GM12878 (cell line): ENCODE results near the gene ADAMTS13.

Experiments
- ETV6 ChIP-seq, 2 experiments: fragments of 450-650 bp in 1 of 2; IDR thresholded peaks in 1 of 2; conservative IDR thresholded peaks in 1 of 2; 2 replicates each; pipeline ENCODE4 v1.6.1; 2014; ENCODE audit warnings: antibody characterized with exemption in 1 of 2, borderline replicate concordance in 1 of 2, low read depth in 1 of 2, mild to moderate bottlenecking in 1 of 2, moderate library complexity in 1 of 2
- HDAC6 ChIP-seq: fragments of 200-600 bp; sonication (generic); IDR thresholded peaks from one replicate; pipeline ENCODE4 v1.8.0; 2017; ENCODE audit warnings: antibody characterized with exemption; ENCODE audit not compliant: unreplicated experiment
- HDGF ChIP-seq: fragments of 450-650 bp; IDR thresholded peaks from 2 replicates; pipeline ENCODE4 v1.6.1; 2016; ENCODE audit warnings: antibody characterized with exemption
- MYC ChIP-seq: IDR thresholded peaks from 2 replicates; pipeline ENCODE4 v1.6.1; 2011; ENCODE audit warnings: mild to moderate bottlenecking, low read length, moderate library complexity, inconsistent platforms; ENCODE audit not compliant: insufficient read depth, insufficient replicate concordance, insufficient read length, severe bottlenecking
- NR2F1 ChIP-seq: fragments of 450-650 bp; conservative IDR thresholded peaks from 2 replicates; pipeline ENCODE4 v1.6.1; 2017; ENCODE audit warnings: mild to moderate bottlenecking
- POLR2AphosphoS5 ChIP-seq: IDR thresholded peaks from 2 replicates; pipeline ENCODE4 v1.6.1; 2011; ENCODE audit warnings: mild to moderate bottlenecking, low read length, inconsistent platforms
- SIX5 ChIP-seq: IDR thresholded peaks from 2 replicates; pipeline ENCODE4 v1.6.1; 2011; ENCODE audit warnings: mild to moderate bottlenecking, low read depth, low read length, moderate library complexity; ENCODE audit not compliant: severe bottlenecking
- TF ChIP-seq, protein P1 (sequence below): IDR thresholded peaks from 2 replicates; pipeline ENCODE4 v1.6.1; 2012; ENCODE audit warnings: mild to moderate bottlenecking, low read depth, low read length
- TF ChIP-seq, protein P2 (sequence below), 3 experiments: IDR thresholded peaks in 2 of 3; conservative IDR thresholded peaks in 1 of 3; 2 replicates each; pipeline ENCODE4 v1.5.1; 2011; ENCODE audit warnings: low read depth in 3 of 3, low read length in 3 of 3, mild to moderate bottlenecking in 3 of 3, control low read depth in 2 of 3, moderate library complexity in 2 of 3, inconsistent platforms in 1 of 3, mixed read lengths in 1 of 3; ENCODE audit not compliant: control insufficient read depth in 2 of 3, insufficient read depth in 1 of 3; ENCODE audit errors: extremely low read depth in 1 of 3

DNA sequence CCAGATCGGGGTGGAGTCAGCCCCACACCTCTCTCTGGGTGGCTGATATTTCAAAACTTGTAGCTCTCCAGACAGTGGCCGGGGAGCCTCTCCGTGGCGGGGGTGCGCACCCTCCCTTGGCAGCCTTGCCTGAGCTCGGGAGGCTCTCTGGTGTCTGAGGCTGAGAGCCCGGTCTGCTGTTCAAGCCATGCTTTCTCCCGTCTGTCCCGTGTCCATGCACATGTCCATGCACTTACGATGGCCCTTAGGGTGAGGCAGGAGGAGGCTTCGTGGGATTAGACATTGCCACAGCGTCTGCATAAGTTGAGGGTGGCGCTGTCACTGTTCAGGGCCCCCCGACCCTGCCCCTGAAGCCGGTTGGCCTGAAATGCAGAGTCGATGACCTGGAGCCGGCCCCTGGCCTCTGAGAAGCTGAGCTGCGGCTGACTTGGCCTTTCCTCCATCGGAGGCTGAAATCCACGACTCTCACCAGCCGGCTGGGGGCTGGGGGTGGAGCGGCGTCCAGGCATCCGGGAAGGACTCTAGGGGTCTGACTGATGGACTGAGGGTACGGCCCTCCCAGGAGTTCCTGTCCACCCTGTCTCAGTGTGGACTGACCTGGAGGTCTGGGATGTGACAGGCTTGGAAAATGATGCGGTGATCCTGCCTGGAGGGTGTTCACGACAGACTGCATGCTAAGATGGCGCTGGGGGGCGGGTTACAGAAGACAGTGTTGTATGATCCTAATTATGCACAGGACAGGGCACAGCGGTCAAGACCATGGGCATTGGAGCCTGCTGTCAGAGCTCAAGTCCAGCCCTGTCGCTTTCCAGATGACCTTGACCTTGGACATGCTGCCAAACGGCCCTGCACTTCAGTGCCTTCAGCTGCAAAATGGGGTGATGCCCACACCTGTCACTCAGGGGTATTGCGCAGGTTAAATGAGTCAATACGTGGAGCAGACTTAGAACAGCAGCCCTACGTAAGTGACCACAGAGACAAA is 75.0 kb downstream of the ADAMTS13 start:
- TF ChIP-seq, protein P1, sequence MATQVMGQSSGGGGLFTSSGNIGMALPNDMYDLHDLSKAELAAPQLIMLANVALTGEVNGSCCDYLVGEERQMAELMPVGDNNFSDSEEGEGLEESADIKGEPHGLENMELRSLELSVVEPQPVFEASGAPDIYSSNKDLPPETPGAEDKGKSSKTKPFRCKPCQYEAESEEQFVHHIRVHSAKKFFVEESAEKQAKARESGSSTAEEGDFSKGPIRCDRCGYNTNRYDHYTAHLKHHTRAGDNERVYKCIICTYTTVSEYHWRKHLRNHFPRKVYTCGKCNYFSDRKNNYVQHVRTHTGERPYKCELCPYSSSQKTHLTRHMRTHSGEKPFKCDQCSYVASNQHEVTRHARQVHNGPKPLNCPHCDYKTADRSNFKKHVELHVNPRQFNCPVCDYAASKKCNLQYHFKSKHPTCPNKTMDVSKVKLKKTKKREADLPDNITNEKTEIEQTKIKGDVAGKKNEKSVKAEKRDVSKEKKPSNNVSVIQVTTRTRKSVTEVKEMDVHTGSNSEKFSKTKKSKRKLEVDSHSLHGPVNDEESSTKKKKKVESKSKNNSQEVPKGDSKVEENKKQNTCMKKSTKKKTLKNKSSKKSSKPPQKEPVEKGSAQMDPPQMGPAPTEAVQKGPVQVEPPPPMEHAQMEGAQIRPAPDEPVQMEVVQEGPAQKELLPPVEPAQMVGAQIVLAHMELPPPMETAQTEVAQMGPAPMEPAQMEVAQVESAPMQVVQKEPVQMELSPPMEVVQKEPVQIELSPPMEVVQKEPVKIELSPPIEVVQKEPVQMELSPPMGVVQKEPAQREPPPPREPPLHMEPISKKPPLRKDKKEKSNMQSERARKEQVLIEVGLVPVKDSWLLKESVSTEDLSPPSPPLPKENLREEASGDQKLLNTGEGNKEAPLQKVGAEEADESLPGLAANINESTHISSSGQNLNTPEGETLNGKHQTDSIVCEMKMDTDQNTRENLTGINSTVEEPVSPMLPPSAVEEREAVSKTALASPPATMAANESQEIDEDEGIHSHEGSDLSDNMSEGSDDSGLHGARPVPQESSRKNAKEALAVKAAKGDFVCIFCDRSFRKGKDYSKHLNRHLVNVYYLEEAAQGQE = no peak
- TF ChIP-seq ETV6 (conservative IDR thresholded peaks at IDR 0.05 in 1 of 2, IDR thresholded peaks at IDR 0.05 in 1 of 2; ENCODE audit: borderline replicate concordance in 1 of 2, low read depth in 1 of 2) (no peak), HDAC6 (no peak), POLR2AphosphoS5 (no peak), HDGF (no peak), NR2F1 (no peak), SIX5 (no peak), MYC (no peak)
- TF ChIP-seq, protein P2, sequence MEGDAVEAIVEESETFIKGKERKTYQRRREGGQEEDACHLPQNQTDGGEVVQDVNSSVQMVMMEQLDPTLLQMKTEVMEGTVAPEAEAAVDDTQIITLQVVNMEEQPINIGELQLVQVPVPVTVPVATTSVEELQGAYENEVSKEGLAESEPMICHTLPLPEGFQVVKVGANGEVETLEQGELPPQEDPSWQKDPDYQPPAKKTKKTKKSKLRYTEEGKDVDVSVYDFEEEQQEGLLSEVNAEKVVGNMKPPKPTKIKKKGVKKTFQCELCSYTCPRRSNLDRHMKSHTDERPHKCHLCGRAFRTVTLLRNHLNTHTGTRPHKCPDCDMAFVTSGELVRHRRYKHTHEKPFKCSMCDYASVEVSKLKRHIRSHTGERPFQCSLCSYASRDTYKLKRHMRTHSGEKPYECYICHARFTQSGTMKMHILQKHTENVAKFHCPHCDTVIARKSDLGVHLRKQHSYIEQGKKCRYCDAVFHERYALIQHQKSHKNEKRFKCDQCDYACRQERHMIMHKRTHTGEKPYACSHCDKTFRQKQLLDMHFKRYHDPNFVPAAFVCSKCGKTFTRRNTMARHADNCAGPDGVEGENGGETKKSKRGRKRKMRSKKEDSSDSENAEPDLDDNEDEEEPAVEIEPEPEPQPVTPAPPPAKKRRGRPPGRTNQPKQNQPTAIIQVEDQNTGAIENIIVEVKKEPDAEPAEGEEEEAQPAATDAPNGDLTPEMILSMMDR (IDR thresholded peaks at IDR 0.05 in 2 of 3, conservative IDR thresholded peaks at IDR 0.05 in 1 of 3; ENCODE audit: control insufficient read depth in 2 of 3, extremely low read depth in 1 of 3, insufficient read depth in 1 of 3, low read depth in 3 of 3, low read length in 3 of 3) = no peak
